Astrocyte (in vitro differentiated cells and primary cell): ENCODE measurements around the gene TRMT6. TPM values are rescaled to one million over a fixed set of nuclear protein-coding genes. Genes with fewer than 3 reads are reported as not detected.
A peak's percentile ranks its signal among the peaks of the same experiment; 100 is the strongest.

ENCODE experiments used
- DNase-seq: peaks from one replicate; pipeline ENCODE4 v3.0.0-alpha.2; 2010; ENCODE audit warnings: low read depth
- FAIRE-seq: peaks from 2 replicates; lab custom pipeline; 2011; peaks lifted over from hg19 to GRCh38; lab: Jason Lieb, UNC
- H2AFZ ChIP-seq: 2 replicates; pipeline ENCODE4 v1.6.0; 2012; ENCODE audit warnings: low read depth, low read length, inconsistent platforms
- H3K27ac ChIP-seq: 2 replicates; pipeline ENCODE4 v1.5.1; 2011; ENCODE audit warnings: low read depth, low read length, inconsistent platforms
- H3K27me3 ChIP-seq: 2 replicates; pipeline ENCODE4 v1.6.0; 2011; ENCODE audit warnings: low read length, inconsistent platforms; ENCODE audit not compliant: insufficient read depth
- H3K36me3 ChIP-seq: 2 replicates; pipeline ENCODE4 v1.5.1; 2011; ENCODE audit warnings: low read length, inconsistent platforms; ENCODE audit not compliant: insufficient read depth
- H3K4me1 ChIP-seq: 2 replicates; pipeline ENCODE4 v1.5.1; 2011; ENCODE audit warnings: low read length, inconsistent platforms; ENCODE audit not compliant: insufficient read depth
- H3K4me2 ChIP-seq: 2 replicates; pipeline ENCODE4 v1.6.0; 2012; ENCODE audit warnings: low read length, inconsistent platforms
- H3K4me3 ChIP-seq: 2 replicates; pipeline ENCODE4 v1.5.1; 2011; ENCODE audit warnings: low read depth, mild to moderate bottlenecking, low read length, inconsistent platforms; ENCODE audit not compliant: insufficient read depth
- H3K79me2 ChIP-seq: 2 replicates; pipeline ENCODE4 v1.6.0; 2012; ENCODE audit warnings: mild to moderate bottlenecking, low read length, inconsistent platforms; ENCODE audit not compliant: insufficient read depth
- H3K9ac ChIP-seq: 2 replicates; pipeline ENCODE4 v1.6.0; 2012; ENCODE audit warnings: mild to moderate bottlenecking, low read length, inconsistent platforms
- H3K9me3 ChIP-seq: 2 replicates; pipeline ENCODE4 v1.5.1; 2012; ENCODE audit warnings: low read depth, mild to moderate bottlenecking, low read length, inconsistent platforms; ENCODE audit not compliant: insufficient read depth
- H4K20me1 ChIP-seq: 2 replicates; pipeline ENCODE4 v1.6.0; 2012; ENCODE audit warnings: low read length, inconsistent platforms; ENCODE audit not compliant: insufficient read depth
- H3K27ac Mint-ChIP-seq: one replicate; pipeline ENCODE4 v1.8.0; 2021; ENCODE audit warnings: mild to moderate bottlenecking, mixed read lengths; ENCODE audit not compliant: unreplicated experiment
- H3K27me3 Mint-ChIP-seq: one replicate; pipeline ENCODE4 v1.8.0; 2021; ENCODE audit warnings: low read depth, mixed read lengths; ENCODE audit not compliant: unreplicated experiment
- H3K36me3 Mint-ChIP-seq: one replicate; pipeline ENCODE4 v1.8.0; 2021; ENCODE audit warnings: low read depth, mixed read lengths; ENCODE audit not compliant: unreplicated experiment
- H3K4me1 Mint-ChIP-seq: one replicate; pipeline ENCODE4 v1.8.0; 2021; ENCODE audit warnings: low read depth, mixed read lengths; ENCODE audit not compliant: unreplicated experiment
- H3K4me3 Mint-ChIP-seq: one replicate; pipeline ENCODE4 v1.8.0; 2021; ENCODE audit warnings: mild to moderate bottlenecking, moderate library complexity, mixed read lengths; ENCODE audit not compliant: unreplicated experiment
- H3K9me3 Mint-ChIP-seq: one replicate; pipeline ENCODE4 v1.8.0; 2021; ENCODE audit warnings: mild to moderate bottlenecking, mixed read lengths; ENCODE audit not compliant: unreplicated experiment
- CTCF ChIP-seq: IDR thresholded peaks from 2 replicates; pipeline ENCODE4 v1.5.1; 2011; ENCODE audit warnings: low read depth, mild to moderate bottlenecking, inconsistent platforms, low read length, moderate library complexity; ENCODE audit not compliant: insufficient read depth
- EZH2 ChIP-seq: IDR thresholded peaks from 2 replicates; pipeline ENCODE4 v1.6.1; 2012; ENCODE audit warnings: mild to moderate bottlenecking, low read length, inconsistent platforms; ENCODE audit not compliant: insufficient read depth
- total RNA-seq: library from RNA; stranded (reverse); gene quantifications from 2 replicates; pipeline ENCODE4 v1.2.1, GENCODE V29; 2021

The TRMT6 gene
- total RNA-seq, 1 donor from 2014 or later = 14.4 TPM

- no peaks in the 10 kb centered on the region for H3K27me3 Mint-ChIP-seq
- no peak overlapping the region for H3K27ac Mint-ChIP-seq
- peaks cover 7% of the 10 kb centered on the region for H3K4me1 Mint-ChIP-seq
- H3K36me3 Mint-ChIP-seq = peaks cover 13% of the 10 kb centered on the region
- H3K36me3 ChIP-seq = peaks cover 46% of the 10 kb centered on the region
- no peaks in the 10 kb centered on the region for H3K27me3 ChIP-seq
- H3K4me1 ChIP-seq = peaks cover 14% of the 10 kb centered on the region
- TF ChIP-seq CTCF (no peak), EZH2 (no peak)
- H3K4me3 ChIP-seq = no peak overlapping the region
- peaks cover 40% of the 10 kb centered on the region for H3K79me2 ChIP-seq
- no peak overlapping the region for H3K4me3 Mint-ChIP-seq
- FAIRE-seq (no peak), DNase-seq (peak; percentile 33)
- no peak overlapping the region for H3K27ac ChIP-seq
- H4K20me1 ChIP-seq = peaks cover 16% of the 10 kb centered on the region
- H3K4me2 ChIP-seq = no peak overlapping the region
- H3K9ac ChIP-seq = no peak overlapping the region
- H2AFZ ChIP-seq = no peak overlapping the region
- no peaks in the 10 kb centered on the region for H3K9me3 ChIP-seq
- H3K9me3 Mint-ChIP-seq = no peaks in the 10 kb centered on the region
Observed at GRCh38 chr20:5945963-5946362, 4.4 kb downstream of the TRMT6 start.

- no peaks in the 10 kb centered on the region for H3K9me3 Mint-ChIP-seq
- Histone ChIP-seq H2AFZ (no peak overlapping the region), H3K4me1 (no peaks in the 10 kb centered on the region), H3K4me3 (no peak overlapping the region), H3K79me2 (no peaks in the 10 kb centered on the region), H3K9ac (no peak overlapping the region), H4K20me1 (no peaks in the 10 kb centered on the region), H3K36me3 (peaks cover 46% of the 10 kb centered on the region), H3K9me3 (no peaks in the 10 kb centered on the region), H3K27ac (no peak overlapping the region), H3K4me2 (no peak overlapping the region), H3K27me3 (no peaks in the 10 kb centered on the region)
- H3K27me3 Mint-ChIP-seq = no peaks in the 10 kb centered on the region
- no peak overlapping the region for H3K4me3 Mint-ChIP-seq
- H3K4me1 Mint-ChIP-seq = no peaks in the 10 kb centered on the region
- H3K27ac Mint-ChIP-seq = no peak overlapping the region
- peaks cover 11% of the 10 kb centered on the region for H3K36me3 Mint-ChIP-seq
- no peak for TF ChIP-seq CTCF
- TF ChIP-seq EZH2 = no peak
- DNase-seq (no peak), FAIRE-seq (no peak)
Observed at GRCh38 chr20:5938456-5939029, 11.8 kb downstream of the TRMT6 start.

- DNase-seq (no peak), FAIRE-seq (no peak)
- no peaks in the 10 kb centered on the region for H4K20me1 ChIP-seq
- peaks cover 2% of the 10 kb centered on the region for H3K27me3 ChIP-seq
- Mint-ChIP-seq H3K9me3 (no peaks in the 10 kb centered on the region), H3K4me3 (no peak overlapping the region), H3K27ac (no peak overlapping the region), H3K27me3 (no peaks in the 10 kb centered on the region), H3K4me1 (no peaks in the 10 kb centered on the region), H3K36me3 (peaks cover 5% of the 10 kb centered on the region)
- no peaks in the 10 kb centered on the region for H3K79me2 ChIP-seq
- no peak overlapping the region for H3K4me2 ChIP-seq
- H2AFZ ChIP-seq = no peak overlapping the region
- H3K4me3 ChIP-seq = no peak overlapping the region
- H3K36me3 ChIP-seq = peaks cover 24% of the 10 kb centered on the region
- H3K4me1 ChIP-seq = no peaks in the 10 kb centered on the region
- no peak overlapping the region for H3K27ac ChIP-seq
- no peaks in the 10 kb centered on the region for H3K9me3 ChIP-seq
- H3K9ac ChIP-seq = no peak overlapping the region
- TF ChIP-seq CTCF (no peak), EZH2 (no peak)
Observed at GRCh38 chr20:5936238-5936637, 14.1 kb downstream of the TRMT6 start.
